GM23338 (cell line): ENCODE data around the gene TP73. TPM values are rescaled to one million over a fixed set of nuclear protein-coding genes. Genes with fewer than 3 reads are reported as not detected.

Experiments used
- ATAC-seq: fragments of 200-7000 bp; cut with Tn5 transposase; 3 replicates; pipeline ENCODE4 v1.9.1; 2020
- DNase-seq: peaks from one replicate; pipeline ENCODE4 v3.0.0-alpha.2; 2015; ENCODE audit warnings: low spot score
- H2AFZ ChIP-seq: fragments of 200-600 bp; sonication (generic); 2 replicates; pipeline ENCODE4 v1.8.0; 2016; ENCODE audit warnings: antibody characterized with exemption, mild to moderate bottlenecking, moderate library complexity
- H3F3A ChIP-seq: fragments of 200-600 bp; sonication (generic); replicated peaks from 2 replicates; pipeline ENCODE4 v1.8.0; 2017; ENCODE audit warnings: antibody characterized with exemption, mixed run types, low read depth
- H3K27ac ChIP-seq: fragments of 200-600 bp; sonication (generic); 2 replicates; pipeline ENCODE4 v1.6.1; 2016; ENCODE audit warnings: low read depth
- H3K27me3 ChIP-seq: fragments of 200-600 bp; sonication (generic); 2 replicates; pipeline ENCODE4 v1.8.0; 2016; ENCODE audit warnings: mild to moderate bottlenecking, mixed run types, moderate library complexity; ENCODE audit not compliant: insufficient read depth
- H3K36me3 ChIP-seq: fragments of 200-600 bp; sonication (generic); 2 replicates; pipeline ENCODE4 v1.8.0; 2016; ENCODE audit warnings: mild to moderate bottlenecking; ENCODE audit not compliant: insufficient read depth
- H3K4me1 ChIP-seq: fragments of 200-600 bp; sonication (generic); 2 replicates; pipeline ENCODE4 v1.8.0; 2016; ENCODE audit warnings: mild to moderate bottlenecking, moderate library complexity; ENCODE audit not compliant: insufficient read depth
- H3K4me2 ChIP-seq: fragments of 200-600 bp; sonication (generic); 2 replicates; pipeline ENCODE4 v1.7.1; 2017; ENCODE audit warnings: mixed run types
- H3K4me3 ChIP-seq: fragments of 200-600 bp; sonication (generic); 2 replicates; pipeline ENCODE4 v1.6.1; 2016; ENCODE audit warnings: mixed run types
- H3K79me2 ChIP-seq: fragments of 200-600 bp; sonication (generic); replicated peaks from 2 replicates; pipeline ENCODE4 v1.8.0; 2017; ENCODE audit warnings: mild to moderate bottlenecking; ENCODE audit not compliant: insufficient read depth
- H3K9me2 ChIP-seq: fragments of 200-600 bp; sonication (generic); 2 replicates; pipeline ENCODE4 v1.8.0; 2017; ENCODE audit not compliant: insufficient read depth
- H4K20me1 ChIP-seq: fragments of 200-600 bp; sonication (generic); replicated peaks from 2 replicates; pipeline ENCODE4 v1.8.0; 2017; ENCODE audit warnings: mild to moderate bottlenecking; ENCODE audit not compliant: insufficient read depth
- H3K27ac Mint-ChIP-seq: 2 replicates; pipeline ENCODE4 v1.8.0; 2020; ENCODE audit warnings: inconsistent platforms, mild to moderate bottlenecking, moderate library complexity, mixed read lengths
- H3K27me3 Mint-ChIP-seq: 3 replicates; pipeline ENCODE4 v1.8.0; 2022; ENCODE audit warnings: low read depth, mild to moderate bottlenecking, moderate library complexity, mixed read lengths, inconsistent platforms; ENCODE audit not compliant: insufficient read depth, poor library complexity
- H3K36me3 Mint-ChIP-seq: 3 replicates; pipeline ENCODE4 v1.8.0; 2021; ENCODE audit warnings: low read depth, mild to moderate bottlenecking, inconsistent platforms, moderate library complexity, mixed read lengths
- H3K4me1 Mint-ChIP-seq: 3 replicates; pipeline ENCODE4 v1.8.0; 2020; ENCODE audit warnings: mild to moderate bottlenecking, inconsistent platforms, mixed read lengths
- H3K4me3 Mint-ChIP-seq: 3 replicates; pipeline ENCODE4 v1.8.0; 2021; ENCODE audit warnings: moderate library complexity, mild to moderate bottlenecking, inconsistent platforms, mixed read lengths
- H3K9me3 Mint-ChIP-seq: 3 replicates; pipeline ENCODE4 v1.8.0; 2020; ENCODE audit warnings: moderate library complexity, mild to moderate bottlenecking, inconsistent platforms, mixed read lengths
- CREB1 ChIP-seq: fragments of 250-450 bp; sonication (Bioruptor Pico); IDR thresholded peaks from 2 replicates; pipeline ENCODE4 v1.5.0; 2020; ENCODE audit warnings: low read depth, mild to moderate bottlenecking, moderate library complexity
- CTCF ChIP-seq, 2 experiments: fragments of 200-600 bp in 1 of 2; sonication (generic) in 1 of 2; conservative IDR thresholded peaks; 2 replicates each; pipeline versions ENCODE4 v1.5.1 to v1.6.1; 2016 to 2017; ENCODE audit warnings: antibody characterized with exemption in 2 of 2, low read depth in 2 of 2, mild to moderate bottlenecking in 2 of 2, moderate library complexity in 1 of 2
- EZH2 ChIP-seq: fragments of 200-600 bp; sonication (generic); IDR thresholded peaks from one replicate; pipeline ENCODE4 v1.8.0; 2017; ENCODE audit warnings: antibody characterized with exemption, mild to moderate bottlenecking, low read depth; ENCODE audit not compliant: unreplicated experiment
- EZH2phosphoT487 ChIP-seq: fragments of 200-600 bp; sonication (generic); IDR thresholded peaks from one replicate; pipeline ENCODE4 v1.8.1; 2018; ENCODE audit warnings: antibody characterized with exemption; ENCODE audit not compliant: unreplicated experiment
- JUNB ChIP-seq: IDR thresholded peaks from one replicate; pipeline ENCODE4 v1.6.1; 2016; ENCODE audit warnings: antibody characterized with exemption; ENCODE audit not compliant: unreplicated experiment
- NANOG ChIP-seq: IDR thresholded peaks from 2 replicates; pipeline ENCODE4 v1.6.1; 2016; ENCODE audit warnings: antibody characterized with exemption, borderline replicate concordance
- POLR2AphosphoS5 ChIP-seq: IDR thresholded peaks from 2 replicates; pipeline ENCODE4 v1.6.1; 2016; ENCODE audit warnings: antibody characterized with exemption, low read depth
- REST ChIP-seq: IDR thresholded peaks from one replicate; pipeline ENCODE4 v1.6.1; 2018; ENCODE audit warnings: antibody characterized with exemption; ENCODE audit not compliant: unreplicated experiment
- STAT1 ChIP-seq: IDR thresholded peaks from one replicate; pipeline ENCODE4 v1.6.1; 2016; ENCODE audit warnings: antibody characterized with exemption; ENCODE audit not compliant: unreplicated experiment
- ZNF114 ChIP-seq: fragments of 250-450 bp; sonication (Bioruptor Pico); IDR thresholded peaks from 2 replicates; pipeline ENCODE4 v1.5.0; 2020; ENCODE audit warnings: mild to moderate bottlenecking, moderate library complexity
- ZNF331 ChIP-seq: fragments of 250-450 bp; sonication (Bioruptor Pico); IDR thresholded peaks from 2 replicates; pipeline ENCODE4 v1.5.0; 2020; ENCODE audit warnings: low read depth, mild to moderate bottlenecking, moderate library complexity
- polyA plus RNA-seq: library from polyadenylated mRNA; unstranded; fragments of >200 nt; fragmentation: Nextera tagmentation; extraction: Ambion mirVana; gene quantifications from 2 replicates; pipeline ENCODE4 v1.2.1, GENCODE V29; 2016
- total RNA-seq: library from RNA; depleted of rRNA; stranded (reverse); fragments of >200 nt; shearing (Covaris generic); gene quantifications from 2 replicates; pipeline ENCODE4 v1.2.3, GENCODE V29; 2014
- TF ChIP-seq, protein P1 (sequence below): fragments of 250-450 bp; sonication (Bioruptor Pico); IDR thresholded peaks from 2 replicates; pipeline ENCODE4 v1.5.0; 2020; ENCODE audit warnings: mild to moderate bottlenecking, moderate library complexity
- TF ChIP-seq, protein P2 (sequence below): IDR thresholded peaks from 2 replicates; pipeline ENCODE4 v1.6.1; 2016; ENCODE audit warnings: antibody characterized with exemption

Gene TP73
- total and polyA plus RNA-seq, 2 experiments from 2014 or later: 1.4 to 3.4 TPM

GRCh38 chr1:3745071-3745470 is 92.8 kb downstream of the TP73 start:
- ATAC-seq: no peak
- H3K36me3 Mint-ChIP-seq: peaks cover 40% of the 10 kb centered on the region
- Histone ChIP-seq H3K27ac (no peak overlapping the region), H3K9me2 (no peaks in the 10 kb centered on the region), H3K79me2 (peaks cover 34% of the 10 kb centered on the region), H3K27me3 (no peaks in the 10 kb centered on the region), H4K20me1 (peaks cover 12% of the 10 kb centered on the region), H3K4me3 (peak overlapping the region; percentile 89; the same call in 1 of the 2 replicates), H3K36me3 (no peaks in the 10 kb centered on the region), H2AFZ (no peak overlapping the region), H3F3A (0 out of 2 replicates have a peak, but pooled peaks cover 8% of the 10 kb centered on the region), H3K4me1 (peaks cover 13% of the 10 kb centered on the region; the same call in 1 of the 2 replicates), H3K4me2 (peak overlapping the region; percentile 94; the same call in 1 of the 2 replicates)
- TF ChIP-seq POLR2AphosphoS5 (no peak), JUNB (no peak), ZNF114 (no peak), EZH2 (no peak), EZH2phosphoT487 (no peak), CTCF (conservative IDR thresholded peaks at IDR 0.05; ENCODE audit: low read depth in 2 of 2) (no peak), ZNF331 (CRISPR knock-in tag) (no peak), NANOG (no peak), CREB1 (CRISPR knock-in tag) (no peak), REST (no peak), STAT1 (no peak)
- TF ChIP-seq, protein P1, sequence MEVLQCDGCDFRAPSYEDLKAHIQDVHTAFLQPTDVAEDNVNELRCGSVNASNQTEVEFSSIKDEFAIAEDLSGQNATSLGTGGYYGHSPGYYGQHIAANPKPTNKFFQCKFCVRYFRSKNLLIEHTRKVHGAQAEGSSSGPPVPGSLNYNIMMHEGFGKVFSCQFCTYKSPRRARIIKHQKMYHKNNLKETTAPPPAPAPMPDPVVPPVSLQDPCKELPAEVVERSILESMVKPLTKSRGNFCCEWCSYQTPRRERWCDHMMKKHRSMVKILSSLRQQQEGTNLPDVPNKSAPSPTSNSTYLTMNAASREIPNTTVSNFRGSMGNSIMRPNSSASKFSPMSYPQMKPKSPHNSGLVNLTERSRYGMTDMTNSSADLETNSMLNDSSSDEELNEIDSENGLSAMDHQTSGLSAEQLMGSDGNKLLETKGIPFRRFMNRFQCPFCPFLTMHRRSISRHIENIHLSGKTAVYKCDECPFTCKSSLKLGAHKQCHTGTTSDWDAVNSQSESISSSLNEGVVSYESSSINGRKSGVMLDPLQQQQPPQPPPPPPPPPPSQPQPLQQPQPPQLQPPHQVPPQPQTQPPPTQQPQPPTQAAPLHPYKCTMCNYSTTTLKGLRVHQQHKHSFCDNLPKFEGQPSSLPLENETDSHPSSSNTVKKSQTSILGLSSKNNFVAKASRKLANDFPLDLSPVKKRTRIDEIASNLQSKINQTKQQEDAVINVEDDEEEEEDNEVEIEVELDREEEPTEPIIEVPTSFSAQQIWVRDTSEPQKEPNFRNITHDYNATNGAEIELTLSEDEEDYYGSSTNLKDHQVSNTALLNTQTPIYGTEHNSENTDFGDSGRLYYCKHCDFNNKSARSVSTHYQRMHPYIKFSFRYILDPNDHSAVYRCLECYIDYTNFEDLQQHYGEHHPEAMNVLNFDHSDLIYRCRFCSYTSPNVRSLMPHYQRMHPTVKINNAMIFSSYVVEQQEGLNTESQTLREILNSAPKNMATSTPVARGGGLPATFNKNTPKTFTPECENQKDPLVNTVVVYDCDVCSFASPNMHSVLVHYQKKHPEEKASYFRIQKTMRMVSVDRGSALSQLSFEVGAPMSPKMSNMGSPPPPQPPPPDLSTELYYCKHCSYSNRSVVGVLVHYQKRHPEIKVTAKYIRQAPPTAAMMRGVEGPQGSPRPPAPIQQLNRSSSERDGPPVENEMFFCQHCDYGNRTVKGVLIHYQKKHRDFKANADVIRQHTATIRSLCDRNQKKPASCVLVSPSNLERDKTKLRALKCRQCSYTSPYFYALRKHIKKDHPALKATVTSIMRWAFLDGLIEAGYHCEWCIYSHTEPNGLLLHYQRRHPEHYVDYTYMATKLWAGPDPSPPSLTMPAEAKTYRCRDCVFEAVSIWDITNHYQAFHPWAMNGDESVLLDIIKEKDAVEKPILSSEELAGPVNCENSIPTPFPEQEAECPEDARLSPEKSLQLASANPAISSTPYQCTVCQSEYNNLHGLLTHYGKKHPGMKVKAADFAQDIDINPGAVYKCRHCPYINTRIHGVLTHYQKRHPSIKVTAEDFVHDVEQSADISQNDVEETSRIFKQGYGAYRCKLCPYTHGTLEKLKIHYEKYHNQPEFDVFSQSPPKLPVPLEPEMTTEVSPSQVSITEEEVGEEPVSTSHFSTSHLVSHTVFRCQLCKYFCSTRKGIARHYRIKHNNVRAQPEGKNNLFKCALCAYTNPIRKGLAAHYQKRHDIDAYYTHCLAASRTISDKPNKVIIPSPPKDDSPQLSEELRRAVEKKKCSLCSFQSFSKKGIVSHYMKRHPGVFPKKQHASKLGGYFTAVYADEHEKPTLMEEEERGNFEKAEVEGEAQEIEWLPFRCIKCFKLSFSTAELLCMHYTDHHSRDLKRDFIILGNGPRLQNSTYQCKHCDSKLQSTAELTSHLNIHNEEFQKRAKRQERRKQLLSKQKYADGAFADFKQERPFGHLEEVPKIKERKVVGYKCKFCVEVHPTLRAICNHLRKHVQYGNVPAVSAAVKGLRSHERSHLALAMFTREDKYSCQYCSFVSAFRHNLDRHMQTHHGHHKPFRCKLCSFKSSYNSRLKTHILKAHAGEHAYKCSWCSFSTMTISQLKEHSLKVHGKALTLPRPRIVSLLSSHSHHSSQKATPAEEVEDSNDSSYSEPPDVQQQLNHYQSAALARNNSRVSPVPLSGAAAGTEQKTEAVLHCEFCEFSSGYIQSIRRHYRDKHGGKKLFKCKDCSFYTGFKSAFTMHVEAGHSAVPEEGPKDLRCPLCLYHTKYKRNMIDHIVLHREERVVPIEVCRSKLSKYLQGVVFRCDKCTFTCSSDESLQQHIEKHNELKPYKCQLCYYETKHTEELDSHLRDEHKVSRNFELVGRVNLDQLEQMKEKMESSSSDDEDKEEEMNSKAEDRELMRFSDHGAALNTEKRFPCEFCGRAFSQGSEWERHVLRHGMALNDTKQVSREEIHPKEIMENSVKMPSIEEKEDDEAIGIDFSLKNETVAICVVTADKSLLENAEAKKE (CRISPR knock-in tag): no peak
- TF ChIP-seq, protein P2, sequence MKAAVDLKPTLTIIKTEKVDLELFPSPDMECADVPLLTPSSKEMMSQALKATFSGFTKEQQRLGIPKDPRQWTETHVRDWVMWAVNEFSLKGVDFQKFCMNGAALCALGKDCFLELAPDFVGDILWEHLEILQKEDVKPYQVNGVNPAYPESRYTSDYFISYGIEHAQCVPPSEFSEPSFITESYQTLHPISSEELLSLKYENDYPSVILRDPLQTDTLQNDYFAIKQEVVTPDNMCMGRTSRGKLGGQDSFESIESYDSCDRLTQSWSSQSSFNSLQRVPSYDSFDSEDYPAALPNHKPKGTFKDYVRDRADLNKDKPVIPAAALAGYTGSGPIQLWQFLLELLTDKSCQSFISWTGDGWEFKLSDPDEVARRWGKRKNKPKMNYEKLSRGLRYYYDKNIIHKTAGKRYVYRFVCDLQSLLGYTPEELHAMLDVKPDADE: no peak
- peaks cover 28% of the 10 kb centered on the region for H3K4me1 Mint-ChIP-seq
- H3K4me3 Mint-ChIP-seq: peak overlapping the region; percentile 96
- peaks cover 17% of the 10 kb centered on the region for H3K27me3 Mint-ChIP-seq
- H3K9me3 Mint-ChIP-seq: no peaks in the 10 kb centered on the region
- H3K27ac Mint-ChIP-seq: no peak overlapping the region
- DNase-seq: no peak
